Naive B cell (primary cell): Measurements from ENCODE around the gene RSPO3. TPM values are rescaled to one million over a fixed set of nuclear protein-coding genes. Genes with fewer than 3 reads are reported as not detected.
"Not testable (repeated sequence)": the region's sequence is repeated elsewhere in the genome, so short reads cannot be mapped to it uniquely, and the experiment has no call there.

Experiments used
- ATAC-seq, 2 donors: fragments of 150-1000 bp; cut with Tn5 transposase; 2 replicates each; pipeline ENCODE4 v1.10.0; 2021; ENCODE audit warnings: low read depth in 2 of 2, mild to moderate bottlenecking in 2 of 2, moderate library complexity in 2 of 2
- DNase-seq: peaks from one replicate; pipeline ENCODE4 v3.0.0; 2022
- H3K27ac Mint-ChIP-seq, 6 donors: one replicate each; pipeline ENCODE4 v1.8.0; 2020 to 2022; ENCODE audit warnings: mild to moderate bottlenecking in 6 of 6, mixed read lengths in 6 of 6, moderate library complexity in 5 of 6, inconsistent platforms in 2 of 6
- H3K27me3 Mint-ChIP-seq, 3 donors: one replicate each; pipeline ENCODE4 v1.8.0; 2021 to 2022; ENCODE audit warnings: mixed read lengths in 3 of 3, mild to moderate bottlenecking in 1 of 3
- H3K36me3 Mint-ChIP-seq, 2 donors: one replicate each; pipeline ENCODE4 v1.8.0; 2020 to 2022; ENCODE audit warnings: mixed read lengths in 2 of 2, inconsistent platforms in 1 of 2, mild to moderate bottlenecking in 1 of 2
- H3K4me1 Mint-ChIP-seq, 3 donors: one replicate each; pipeline ENCODE4 v1.8.0; 2020 to 2022; ENCODE audit warnings: mixed read lengths in 3 of 3, inconsistent platforms in 1 of 3, mild to moderate bottlenecking in 1 of 3, moderate library complexity in 1 of 3
- H3K4me3 Mint-ChIP-seq, 8 donors: one replicate each; pipeline ENCODE4 v1.8.0; 2020 to 2022; ENCODE audit warnings: mild to moderate bottlenecking in 8 of 8, mixed read lengths in 8 of 8, moderate library complexity in 8 of 8, inconsistent platforms in 2 of 8
- H3K9me3 Mint-ChIP-seq, 7 donors: one replicate each; pipeline ENCODE4 v1.8.0; 2020 to 2022; ENCODE audit warnings: mixed read lengths in 7 of 7, mild to moderate bottlenecking in 5 of 7, inconsistent platforms in 2 of 7, moderate library complexity in 1 of 7
- polyA plus RNA-seq, 6 donors: library from polyadenylated mRNA; unstranded; fragments of 300-500 nt; fragmentation: Illumina TruSeq; gene quantifications; one replicate each; pipeline ENCODE4 v1.2.3, GENCODE V29; 2021; ENCODE audit warnings: low read depth in 6 of 6

The RSPO3 gene
- polyA plus RNA-seq, 6 donors from 2014 or later = not detected

GRCh38 chr6:127206531-127207095 is 88.1 kb downstream of the RSPO3 start:
- Mint-ChIP-seq H3K9me3 (no peaks in the 10 kb centered on the region), H3K36me3 (no peaks in the 10 kb centered on the region), H3K27ac (no peak overlapping the region), H3K27me3 (peaks cover 9 to 24% (median 24%) of the 10 kb centered on the region in 3 donors), H3K4me3 (no peak overlapping the region), H3K4me1 (no peaks in the 10 kb centered on the region)
- ATAC-seq = no peak
- no peak for DNase-seq

GRCh38 chr6:127207591-127208120 is 89.2 kb downstream of the RSPO3 start:
- Mint-ChIP-seq H3K27ac (no peak overlapping the region), H3K4me3 (no peak overlapping the region), H3K36me3 (no peaks in the 10 kb centered on the region), H3K4me1 (no peaks in the 10 kb centered on the region), H3K27me3 (peaks cover 12 to 34% (median 29%) of the 10 kb centered on the region in 3 donors), H3K9me3 (no peaks in the 10 kb centered on the region)
- ATAC-seq (no peak), DNase-seq (no peak)

GRCh38 chr6:127210725-127211124 is 92.3 kb downstream of the RSPO3 start:
- Mint-ChIP-seq H3K4me3 (no peak overlapping the region), H3K36me3 (no peaks in the 10 kb centered on the region)

GRCh38 chr6:127212376-127212775 is 93.9 kb downstream of the RSPO3 start:
- DNase-seq (no peak), ATAC-seq (no peak)
- Mint-ChIP-seq H3K4me1 (no peaks in the 10 kb centered on the region), H3K27ac (no peak overlapping the region), H3K27me3 (peaks cover 26 to 33% (median 29%) of the 10 kb centered on the region in 3 donors), H3K4me3 (no peak overlapping the region), H3K9me3 (peaks cover 0 to 4% (median 0%) of the 10 kb centered on the region in 7 donors), H3K36me3 (no peaks in the 10 kb centered on the region)

More at GRCh38 chr6:127210725-127211124, 92.3 kb downstream of the RSPO3 start:
- Mint-ChIP-seq H3K27me3 (peaks cover 20 to 34% (median 30%) of the 10 kb centered on the region in 3 donors), H3K9me3 (peaks cover 0 to 4% (median 0%) of the 10 kb centered on the region in 7 donors), H3K27ac (no peak overlapping the region), H3K4me1 (no peaks in the 10 kb centered on the region)
- ATAC-seq (no peak), DNase-seq (no peak)

GRCh38 chr6:127214032-127214431 is 95.6 kb downstream of the RSPO3 start:
- not testable (repeated sequence) for H3K36me3 Mint-ChIP-seq

GRCh38 chr6:127214531-127214930 is 96.1 kb downstream of the RSPO3 start:
- DNase-seq, H3K9me3 Mint-ChIP-seq, H3K4me3 Mint-ChIP-seq, H3K36me3 Mint-ChIP-seq, H3K27ac Mint-ChIP-seq, H3K4me1 Mint-ChIP-seq, ATAC-seq: not testable (repeated sequence)
- H3K27me3 Mint-ChIP-seq = peaks cover 17 to 19% (median 19%) of the 10 kb centered on the region in 3 donors

More at GRCh38 chr6:127214032-127214431, 95.6 kb downstream of the RSPO3 start:
- H3K27me3 Mint-ChIP-seq = peaks cover 19% of the 10 kb centered on the region in 3 donors
- H3K27ac Mint-ChIP-seq, ATAC-seq, H3K4me1 Mint-ChIP-seq, H3K4me3 Mint-ChIP-seq, DNase-seq, H3K9me3 Mint-ChIP-seq: not testable (repeated sequence)

- ATAC-seq = no peak
- Mint-ChIP-seq H3K4me3 (no peak overlapping the region), H3K27me3 (peaks cover 17 to 20% (median 17%) of the 10 kb centered on the region in 3 donors), H3K9me3 (peaks cover 0 to 4% (median 0%) of the 10 kb centered on the region in 7 donors), H3K4me1 (no peaks in the 10 kb centered on the region), H3K36me3 (no peaks in the 10 kb centered on the region), H3K27ac (no peak overlapping the region)
- DNase-seq = no peak
These were observed 97.5 kb downstream of the RSPO3 start for GRCh38 chr6:127215931-127216330.

- DNase-seq = no peak
- H3K4me1 Mint-ChIP-seq = no peaks in the 10 kb centered on the region
- ATAC-seq = no peak
- no peak overlapping the region for H3K4me3 Mint-ChIP-seq
- H3K27ac Mint-ChIP-seq = no peak overlapping the region
- peaks cover 0 to 4% (median 0%) of the 10 kb centered on the region in 7 donors for H3K9me3 Mint-ChIP-seq
- H3K27me3 Mint-ChIP-seq = peaks cover 13 to 25% (median 16%) of the 10 kb centered on the region in 3 donors
- no peaks in the 10 kb centered on the region for H3K36me3 Mint-ChIP-seq
These were observed 98.6 kb downstream of the RSPO3 start for GRCh38 chr6:127216810-127217789.

- Mint-ChIP-seq H3K9me3 (peaks cover 0 to 4% (median 0%) of the 10 kb centered on the region in 7 donors), H3K4me3 (no peak overlapping the region), H3K27me3 (peaks cover 11 to 25% (median 15%) of the 10 kb centered on the region in 3 donors), H3K4me1 (no peaks in the 10 kb centered on the region), H3K27ac (no peak overlapping the region), H3K36me3 (no peaks in the 10 kb centered on the region)
- DNase-seq = no peak
- no peak for ATAC-seq
These were observed 101.4 kb downstream of the RSPO3 start for GRCh38 chr6:127219869-127220268.

- Mint-ChIP-seq H3K4me3 (no peak overlapping the region), H3K9me3 (no peaks in the 10 kb centered on the region), H3K4me1 (no peaks in the 10 kb centered on the region), H3K27ac (no peak overlapping the region), H3K27me3 (peaks cover 9 to 31% (median 16%) of the 10 kb centered on the region in 3 donors), H3K36me3 (no peaks in the 10 kb centered on the region)
- DNase-seq (no peak), ATAC-seq (no peak)
These were observed 102.7 kb downstream of the RSPO3 start for GRCh38 chr6:127221201-127221600.

GRCh38 chr6:127222418-127222817 is 103.9 kb downstream of the RSPO3 start:
- Mint-ChIP-seq H3K4me1 (no peaks in the 10 kb centered on the region), H3K27me3 (peaks cover 12 to 34% (median 16%) of the 10 kb centered on the region in 3 donors), H3K36me3 (no peaks in the 10 kb centered on the region), H3K9me3 (no peaks in the 10 kb centered on the region), H3K27ac (no peak overlapping the region), H3K4me3 (no peak overlapping the region)
- no peak for DNase-seq
- ATAC-seq = no peak

- no peak overlapping the region for H3K4me3 Mint-ChIP-seq
- no peak for DNase-seq
These were observed 107.0 kb downstream of the RSPO3 start for GRCh38 chr6:127225497-127225896.

GRCh38 chr6:127233819-127234218 is 115.3 kb downstream of the RSPO3 start:
- not testable (repeated sequence) for H3K4me1 Mint-ChIP-seq, H3K4me3 Mint-ChIP-seq, H3K27ac Mint-ChIP-seq, ATAC-seq, DNase-seq
- Mint-ChIP-seq H3K9me3 (peaks cover 5 to 63% (median 32%) of the 10 kb centered on the region in 7 donors), H3K36me3 (peaks cover 0 to 11% of the 10 kb centered on the region in 2 donors), H3K27me3 (peaks cover 14 to 31% (median 16%) of the 10 kb centered on the region in 3 donors)

More at GRCh38 chr6:127225497-127225896, 107.0 kb downstream of the RSPO3 start:
- H3K27ac Mint-ChIP-seq = no peak overlapping the region
- peaks cover 0 to 2% of the 10 kb centered on the region in 2 donors for H3K36me3 Mint-ChIP-seq
- peaks cover 0 to 13% (median 4%) of the 10 kb centered on the region in 7 donors for H3K9me3 Mint-ChIP-seq
- no peaks in the 10 kb centered on the region for H3K4me1 Mint-ChIP-seq
- ATAC-seq = no peak
- peaks cover 17 to 48% (median 24%) of the 10 kb centered on the region in 3 donors for H3K27me3 Mint-ChIP-seq
